Omental fat pad (tissue), 4 donors: ENCODE results near the gene ASXL3. TPM values are rescaled to one million over a fixed set of nuclear protein-coding genes. Genes with fewer than 3 reads are reported as not detected.

ENCODE experiments used
- ATAC-seq: fragments of 150-250 bp; one replicate; pipeline ENCODE4 v1.9.1; 2016; ENCODE audit warnings: mild to moderate bottlenecking, moderate library complexity; ENCODE audit not compliant: low FRiP score
- DNase-seq: peaks from one replicate; pipeline ENCODE4 v3.0.0-alpha.2; 2019; ENCODE audit warnings: low spot score
- total RNA-seq, 4 donors: library from RNA; depleted of rRNA; stranded (reverse); fragments of >200 nt; gene quantifications; one replicate each; pipeline ENCODE4 v1.1.0, GENCODE V29; 2016
- TF ChIP-seq, protein P1 (sequence below), 3 donors: fragments of 450-650 bp; IDR thresholded peaks; one replicate each; pipeline ENCODE4 v1.5.1; 2016 to 2017; ENCODE audit warnings: antibody characterized with exemption in 3 of 3, mild to moderate bottlenecking in 3 of 3, moderate library complexity in 2 of 3

ASXL3 gene
- total RNA-seq, 4 donors from 2014 or later, result 0.36 to 5.4 (median 0.70) TPM

DNA sequence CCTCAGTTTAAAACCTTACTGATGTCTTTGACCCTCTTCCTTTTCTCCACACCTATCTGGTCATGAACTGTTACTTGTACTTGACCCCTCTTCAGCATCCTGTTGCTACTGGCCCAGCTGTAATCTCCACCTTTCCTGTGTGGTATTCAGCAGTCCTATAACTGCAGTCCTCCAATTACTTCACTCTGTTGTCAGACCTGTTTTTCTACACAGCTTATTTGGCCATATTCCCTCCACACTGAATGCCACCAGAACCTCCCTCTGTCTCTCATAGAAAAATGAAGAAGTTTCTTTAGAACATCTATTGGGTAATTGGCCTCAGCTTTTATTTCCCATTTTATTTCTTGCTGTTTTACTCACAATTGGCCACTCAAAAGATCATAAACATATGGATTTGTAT, 155.4 kb downstream of the ASXL3 start:
- TF ChIP-seq, protein P1, sequence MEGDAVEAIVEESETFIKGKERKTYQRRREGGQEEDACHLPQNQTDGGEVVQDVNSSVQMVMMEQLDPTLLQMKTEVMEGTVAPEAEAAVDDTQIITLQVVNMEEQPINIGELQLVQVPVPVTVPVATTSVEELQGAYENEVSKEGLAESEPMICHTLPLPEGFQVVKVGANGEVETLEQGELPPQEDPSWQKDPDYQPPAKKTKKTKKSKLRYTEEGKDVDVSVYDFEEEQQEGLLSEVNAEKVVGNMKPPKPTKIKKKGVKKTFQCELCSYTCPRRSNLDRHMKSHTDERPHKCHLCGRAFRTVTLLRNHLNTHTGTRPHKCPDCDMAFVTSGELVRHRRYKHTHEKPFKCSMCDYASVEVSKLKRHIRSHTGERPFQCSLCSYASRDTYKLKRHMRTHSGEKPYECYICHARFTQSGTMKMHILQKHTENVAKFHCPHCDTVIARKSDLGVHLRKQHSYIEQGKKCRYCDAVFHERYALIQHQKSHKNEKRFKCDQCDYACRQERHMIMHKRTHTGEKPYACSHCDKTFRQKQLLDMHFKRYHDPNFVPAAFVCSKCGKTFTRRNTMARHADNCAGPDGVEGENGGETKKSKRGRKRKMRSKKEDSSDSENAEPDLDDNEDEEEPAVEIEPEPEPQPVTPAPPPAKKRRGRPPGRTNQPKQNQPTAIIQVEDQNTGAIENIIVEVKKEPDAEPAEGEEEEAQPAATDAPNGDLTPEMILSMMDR (IDR thresholded peaks at IDR 0.05), result no peak
- no peak for DNase-seq
- ATAC-seq, result no peak

DNA sequence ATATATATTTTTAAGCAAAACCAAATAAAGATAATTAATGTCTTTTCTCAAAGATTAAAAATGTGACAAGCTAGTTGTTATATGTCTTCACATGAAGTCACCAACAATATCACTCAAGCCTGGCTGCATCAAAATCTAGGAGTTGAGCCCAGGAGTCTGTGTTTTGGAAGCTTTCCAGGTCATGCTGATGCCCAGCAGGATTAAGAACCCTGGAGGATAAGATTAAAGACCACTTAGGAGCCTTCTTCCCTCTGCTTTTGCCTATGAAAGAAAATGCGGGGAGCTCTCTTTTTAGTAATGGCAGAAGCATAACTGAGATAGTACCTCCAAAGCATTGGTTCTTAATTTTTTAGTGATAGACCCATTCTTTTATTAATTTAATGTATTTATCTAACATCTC, 157.4 kb downstream of the ASXL3 start:
- TF ChIP-seq, protein P1 (IDR thresholded peaks at IDR 0.05), result no peak
- no peak for ATAC-seq
- DNase-seq, result no peak

DNA sequence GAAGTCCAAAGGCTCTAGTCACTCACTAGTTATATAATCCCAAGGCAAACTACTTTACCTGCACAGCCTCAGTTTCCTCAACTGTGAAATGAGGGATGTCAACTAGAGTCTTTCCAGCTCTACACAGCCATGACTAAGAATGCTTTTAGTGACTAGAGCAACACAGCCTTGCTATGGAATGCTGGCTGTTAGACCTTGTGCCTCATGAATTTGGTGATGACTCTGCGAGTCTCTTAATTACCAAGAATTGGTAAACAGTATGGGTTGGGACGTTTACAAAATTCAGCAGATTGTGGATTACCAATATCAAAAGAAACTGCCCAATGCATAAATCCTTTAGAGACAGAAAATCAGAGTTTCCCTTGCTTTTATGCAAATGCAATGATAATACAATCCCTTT, 163.7 kb downstream of the ASXL3 start:
- no peak for ATAC-seq
- no peak for DNase-seq
- TF ChIP-seq, protein P1 (IDR thresholded peaks at IDR 0.05), result no peak

DNA sequence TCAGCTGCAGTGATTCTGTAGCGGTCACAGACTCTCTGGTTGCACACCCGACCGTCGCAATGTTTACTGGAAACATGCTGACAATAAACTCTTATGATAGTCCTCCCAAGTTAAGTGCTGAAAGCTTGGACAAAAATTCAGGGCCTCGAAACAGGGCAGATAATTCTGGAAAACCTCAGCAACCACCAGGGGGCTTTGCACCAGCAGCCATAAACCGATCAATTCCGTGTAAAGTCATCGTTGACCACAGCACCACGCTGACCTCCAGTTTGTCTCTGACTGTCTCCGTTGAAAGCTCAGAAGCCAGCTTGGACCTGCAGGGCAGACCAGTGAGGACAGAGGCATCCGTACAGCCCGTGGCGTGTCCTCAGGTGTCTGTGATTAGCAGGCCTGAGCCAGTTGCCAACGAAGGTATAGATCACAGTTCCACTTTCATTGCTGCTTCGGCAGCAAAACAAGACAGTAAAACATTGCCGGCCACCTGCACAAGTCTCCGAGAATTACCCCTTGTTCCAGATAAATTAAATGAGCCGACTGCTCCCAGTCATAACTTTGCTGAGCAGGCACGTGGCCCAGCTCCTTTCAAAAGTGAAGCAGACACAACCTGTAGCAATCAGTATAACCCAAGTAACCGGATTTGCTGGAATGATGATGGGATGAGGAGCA, 166.1 kb downstream of the ASXL3 start:
- ATAC-seq, result no peak
- DNase-seq, result no peak

DNA sequence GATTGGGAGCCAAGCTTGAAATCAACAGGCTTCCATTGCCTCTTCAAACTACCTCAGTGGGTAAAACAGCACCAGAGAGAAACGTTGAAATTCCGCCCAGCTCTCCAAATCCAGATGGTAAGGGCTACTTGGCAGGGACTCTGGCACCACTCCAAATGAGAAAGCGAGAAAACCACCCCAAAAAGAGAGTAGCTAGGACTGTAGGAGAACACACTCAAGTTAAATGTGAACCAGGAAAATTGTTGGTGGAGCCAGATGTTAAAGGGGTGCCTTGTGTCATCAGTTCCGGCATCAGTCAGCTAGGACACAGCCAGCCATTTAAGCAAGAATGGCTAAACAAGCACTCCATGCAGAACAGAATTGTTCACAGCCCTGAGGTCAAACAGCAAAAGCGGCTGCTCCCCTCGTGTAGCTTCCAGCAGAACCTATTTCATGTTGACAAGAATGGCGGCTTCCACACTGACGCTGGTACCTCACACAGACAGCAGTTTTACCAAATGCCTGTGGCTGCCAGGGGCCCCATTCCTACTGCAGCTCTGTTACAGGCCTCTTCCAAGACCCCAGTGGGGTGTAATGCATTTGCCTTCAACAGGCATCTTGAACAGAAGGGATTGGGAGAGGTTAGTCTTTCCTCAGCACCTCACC, 167.3 kb downstream of the ASXL3 start:
- DNase-seq, result no peak
- TF ChIP-seq, protein P1 (IDR thresholded peaks at IDR 0.05), result no peak
- ATAC-seq, result no peak

More for the DNA sequence above, 166.1 kb downstream of the ASXL3 start:
- TF ChIP-seq, protein P1 (IDR thresholded peaks at IDR 0.05), result no peak

DNA sequence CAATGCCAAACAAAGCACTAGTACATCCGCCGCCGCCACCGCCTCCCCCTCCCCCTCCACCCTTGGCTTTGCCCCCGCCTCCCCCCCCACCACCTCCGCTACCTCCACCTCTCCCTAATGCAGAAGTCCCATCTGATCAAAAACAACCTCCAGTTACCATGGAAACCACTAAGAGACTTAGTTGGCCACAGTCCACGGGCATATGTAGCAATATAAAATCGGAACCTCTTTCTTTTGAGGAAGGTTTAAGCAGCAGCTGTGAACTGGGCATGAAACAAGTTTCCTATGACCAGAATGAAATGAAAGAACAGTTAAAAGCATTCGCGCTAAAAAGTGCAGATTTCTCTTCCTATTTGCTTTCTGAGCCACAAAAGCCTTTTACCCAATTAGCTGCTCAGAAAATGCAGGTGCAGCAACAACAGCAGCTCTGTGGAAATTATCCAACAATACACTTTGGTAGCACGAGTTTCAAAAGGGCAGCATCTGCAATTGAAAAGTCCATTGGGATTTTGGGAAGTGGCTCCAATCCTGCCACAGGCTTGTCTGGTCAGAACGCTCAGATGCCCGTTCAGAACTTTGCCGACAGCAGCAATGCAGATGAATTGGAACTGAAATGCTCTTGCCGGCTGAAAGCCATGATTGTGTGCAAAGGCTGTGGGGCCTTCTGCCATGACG, 168.0 kb downstream of the ASXL3 start:
- no peak for ATAC-seq
- TF ChIP-seq, protein P1 (IDR thresholded peaks at IDR 0.05), result no peak
- no peak for DNase-seq
